Activated CD8-positive, alpha-beta memory T cell treated with anti-CD3 and anti-CD28 coated beads, Interleukin-2, amount 10 ng/mL, durations not matched to agents 7 days and 5 days (primary cell): Measurements from ENCODE around the gene DIPK1A. TPM values are rescaled to one million over a fixed set of nuclear protein-coding genes. Genes with fewer than 3 reads are reported as not detected.

ENCODE experiments used
- ATAC-seq: fragments of 150-1000 bp; cut with Tn5 transposase; one replicate; pipeline ENCODE4 v1.10.0; 2021; ENCODE audit warnings: moderate library complexity
- CTCF ChIA-PET: fragments of 350-600 bp; sonication (Branson Sonifier 250); formaldehyde crosslinking; loops from one replicate; lab custom pipeline; 2021; ENCODE audit warnings: antibody characterized with exemption; lab: Charles Lee
- DNase-seq: peaks from one replicate; pipeline ENCODE4 v3.0.0-alpha.2; 2020
- H3K27ac Mint-ChIP-seq: one replicate; pipeline ENCODE4 v1.8.0; 2021; ENCODE audit warnings: mild to moderate bottlenecking, mixed read lengths
- H3K27me3 Mint-ChIP-seq: one replicate; pipeline ENCODE4 v1.8.0; 2021; ENCODE audit warnings: mixed read lengths
- H3K36me3 Mint-ChIP-seq: one replicate; pipeline ENCODE4 v1.8.0; 2021; ENCODE audit warnings: mild to moderate bottlenecking, mixed read lengths
- H3K4me1 Mint-ChIP-seq: one replicate; pipeline ENCODE4 v1.8.0; 2021; ENCODE audit warnings: mixed read lengths
- H3K4me3 Mint-ChIP-seq: one replicate; pipeline ENCODE4 v1.8.0; 2021; ENCODE audit warnings: mild to moderate bottlenecking, moderate library complexity, mixed read lengths
- H3K9me3 Mint-ChIP-seq: one replicate; pipeline ENCODE4 v1.8.0; 2022; ENCODE audit warnings: low read depth, mixed read lengths
- total RNA-seq, 2 experiments: library from RNA; stranded (reverse); gene quantifications; one replicate each; pipeline ENCODE4 v1.2.3, GENCODE V29; 2021

DIPK1A gene
- total RNA-seq, 2 experiments from 2014 or later: 8.6 to 14.3 TPM

DNA sequence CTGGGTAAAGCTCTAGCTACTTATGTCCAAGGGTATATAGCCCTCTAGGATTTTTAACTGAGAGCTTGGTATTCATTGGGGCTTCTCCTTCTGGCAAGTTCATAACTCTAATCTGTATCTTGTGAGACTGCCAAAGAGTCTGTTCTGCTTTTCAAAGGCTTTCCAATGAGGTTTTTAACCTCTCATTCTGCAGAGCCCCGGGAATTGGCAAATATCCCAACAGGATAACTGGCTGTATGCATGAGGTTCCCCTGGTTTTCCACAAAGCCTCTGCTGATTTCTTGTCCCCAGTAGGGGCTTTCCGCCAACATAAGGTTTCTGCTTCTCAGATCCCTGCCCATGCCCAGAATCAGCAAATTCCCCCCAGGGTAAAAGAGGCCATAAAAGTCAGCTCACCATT is 88.5 kb downstream of the DIPK1A start:
- no peak for DNase-seq
- H3K9me3 Mint-ChIP-seq: no peaks in the 10 kb centered on the region
- no peaks in the 10 kb centered on the region for H3K27me3 Mint-ChIP-seq
- H3K4me3 Mint-ChIP-seq: no peak overlapping the region
- ATAC-seq: no peak
- CTCF ChIA-PET: no interaction called here
- peaks cover 23% of the 10 kb centered on the region for H3K36me3 Mint-ChIP-seq
- H3K27ac Mint-ChIP-seq: no peak overlapping the region
- peaks cover 9% of the 10 kb centered on the region for H3K4me1 Mint-ChIP-seq

DNA sequence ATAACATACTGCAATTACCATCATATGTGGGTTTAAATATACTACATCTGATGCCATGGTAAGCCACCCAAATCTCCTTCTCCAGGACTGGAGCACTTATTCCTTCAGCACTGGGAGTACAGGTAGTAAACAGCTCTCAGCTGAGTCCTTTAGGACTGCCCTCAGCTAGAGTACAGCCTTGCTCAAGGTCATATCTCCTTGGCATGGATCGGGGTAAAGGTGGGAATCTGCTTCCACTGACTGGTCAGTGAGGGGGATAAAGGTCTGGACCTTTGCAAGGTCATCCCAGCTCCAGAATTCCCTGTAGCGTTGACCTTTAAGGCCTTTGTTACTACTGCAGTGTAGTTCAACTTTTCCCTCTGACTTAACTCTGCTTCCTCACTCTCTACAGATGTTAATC is 90.7 kb downstream of the DIPK1A start:
- Mint-ChIP-seq H3K36me3 (peaks cover 23% of the 10 kb centered on the region), H3K9me3 (no peaks in the 10 kb centered on the region), H3K4me3 (no peak overlapping the region), H3K27ac (no peak overlapping the region), H3K4me1 (no peaks in the 10 kb centered on the region), H3K27me3 (no peaks in the 10 kb centered on the region)
- CTCF ChIA-PET: no interaction called here
- ATAC-seq (no peak), DNase-seq (no peak)

DNA sequence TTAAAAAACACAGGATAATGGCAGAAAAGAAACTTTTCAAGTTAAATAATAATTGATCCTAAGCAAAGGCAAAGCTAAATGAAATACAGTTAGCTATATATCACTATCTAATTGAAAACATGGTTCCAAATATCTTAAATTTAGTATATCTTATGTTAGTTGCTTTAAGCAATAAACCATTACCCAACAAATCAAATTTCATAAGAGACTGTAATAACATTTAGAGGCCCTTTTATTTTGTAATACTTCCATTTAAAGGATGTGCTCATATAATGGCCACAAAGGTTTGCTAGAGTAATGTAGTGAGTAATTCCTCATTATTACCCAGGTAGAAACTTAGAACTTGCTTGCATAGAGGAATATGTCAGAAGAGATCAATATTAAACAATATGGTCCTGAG is 97.1 kb downstream of the DIPK1A start:
- no peak overlapping the region for H3K27ac Mint-ChIP-seq
- H3K27me3 Mint-ChIP-seq: no peaks in the 10 kb centered on the region

DNA sequence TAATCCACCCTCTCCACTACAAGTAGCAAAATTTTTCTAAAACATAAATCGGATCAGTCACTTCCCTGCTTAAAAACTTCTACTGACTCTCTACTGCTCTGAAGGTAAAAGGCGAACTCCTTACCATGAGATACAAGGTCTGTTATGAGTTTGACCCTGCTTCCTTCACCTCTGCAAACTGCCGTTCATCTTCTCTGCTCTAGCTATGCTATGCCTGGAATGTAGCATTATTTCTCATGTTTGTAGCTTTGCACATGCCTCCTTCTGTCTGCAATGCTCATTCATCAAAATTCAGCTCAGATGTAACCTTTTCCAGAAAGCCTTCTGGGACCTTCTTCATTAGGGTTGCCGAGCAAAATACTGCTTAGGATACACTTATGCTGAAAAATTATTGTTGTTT is 98.7 kb downstream of the DIPK1A start:
- no peak for DNase-seq
- CTCF ChIA-PET: interaction anchor here (1.7 to 3.6 kb wide), 3 partner anchors 12 to 131 kb away, joined by 4 to 22 read pairs (median 11); partner anchors contain the start of gene DIPK1A
- no peak overlapping the region for H3K4me3 Mint-ChIP-seq
- H3K36me3 Mint-ChIP-seq: no peaks in the 10 kb centered on the region
- ATAC-seq: no peak
- peaks cover 11% of the 10 kb centered on the region for H3K4me1 Mint-ChIP-seq
- no peaks in the 10 kb centered on the region for H3K9me3 Mint-ChIP-seq
- no peak overlapping the region for H3K27ac Mint-ChIP-seq
- no peaks in the 10 kb centered on the region for H3K27me3 Mint-ChIP-seq

More for the DNA sequence above, 97.1 kb downstream of the DIPK1A start:
- DNase-seq (no peak), ATAC-seq (no peak)
- Mint-ChIP-seq H3K4me1 (peaks cover 2% of the 10 kb centered on the region), H3K36me3 (no peaks in the 10 kb centered on the region), H3K9me3 (no peaks in the 10 kb centered on the region), H3K4me3 (no peak overlapping the region)
- CTCF ChIA-PET: interaction anchor here (0.6 to 3.6 kb wide), 4 partner anchors 11 to 130 kb away, joined by 3 to 22 read pairs (median 8); partner anchors contain the start of gene DIPK1A

DNA sequence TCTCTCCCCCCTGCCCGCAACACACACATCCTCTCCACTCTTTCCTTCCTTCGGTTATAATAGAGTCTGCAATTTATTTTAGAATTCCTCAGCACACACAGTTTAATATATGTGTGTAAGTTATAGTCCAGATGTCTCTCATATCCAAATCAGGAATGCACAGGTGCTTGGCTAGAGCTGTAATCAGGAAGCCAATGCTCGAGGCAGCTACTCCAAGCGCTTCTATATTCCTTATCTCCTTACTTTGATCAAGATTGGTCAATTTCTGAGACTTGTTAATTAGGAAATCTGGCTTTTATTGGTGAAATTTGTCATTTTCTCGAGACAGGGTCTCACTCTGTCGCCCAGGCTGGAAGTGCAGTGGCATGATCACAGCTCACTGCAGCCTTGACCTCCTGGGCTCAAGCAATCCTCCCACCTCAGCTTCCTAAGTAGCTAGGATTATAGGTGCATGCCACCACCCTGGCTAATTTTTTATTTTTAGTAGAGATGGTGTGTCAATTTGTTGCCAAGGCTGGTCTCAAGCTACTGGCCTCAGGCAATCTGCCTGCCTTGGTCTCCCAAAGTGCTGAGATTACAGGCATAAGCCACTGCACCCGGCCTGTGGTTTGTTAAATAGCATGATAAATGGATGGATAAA is 101.7 kb downstream of the DIPK1A start:
- CTCF ChIA-PET: interaction anchor here (0.6 to 8.9 kb wide), 30 partner anchors 9 to 487 kb away, joined by 3 to 160 read pairs (median 5); partner anchors contain the start of genes DIPK1A and RPL5
- Mint-ChIP-seq H3K27ac (peak overlapping the region; percentile 10), H3K4me1 (peaks cover 14% of the 10 kb centered on the region), H3K36me3 (peaks cover under 1% of the 10 kb centered on the region), H3K27me3 (no peaks in the 10 kb centered on the region), H3K4me3 (peak overlapping the region; percentile 23), H3K9me3 (no peaks in the 10 kb centered on the region)
- DNase-seq: no peak
- peak; percentile 6 for ATAC-seq

DNA sequence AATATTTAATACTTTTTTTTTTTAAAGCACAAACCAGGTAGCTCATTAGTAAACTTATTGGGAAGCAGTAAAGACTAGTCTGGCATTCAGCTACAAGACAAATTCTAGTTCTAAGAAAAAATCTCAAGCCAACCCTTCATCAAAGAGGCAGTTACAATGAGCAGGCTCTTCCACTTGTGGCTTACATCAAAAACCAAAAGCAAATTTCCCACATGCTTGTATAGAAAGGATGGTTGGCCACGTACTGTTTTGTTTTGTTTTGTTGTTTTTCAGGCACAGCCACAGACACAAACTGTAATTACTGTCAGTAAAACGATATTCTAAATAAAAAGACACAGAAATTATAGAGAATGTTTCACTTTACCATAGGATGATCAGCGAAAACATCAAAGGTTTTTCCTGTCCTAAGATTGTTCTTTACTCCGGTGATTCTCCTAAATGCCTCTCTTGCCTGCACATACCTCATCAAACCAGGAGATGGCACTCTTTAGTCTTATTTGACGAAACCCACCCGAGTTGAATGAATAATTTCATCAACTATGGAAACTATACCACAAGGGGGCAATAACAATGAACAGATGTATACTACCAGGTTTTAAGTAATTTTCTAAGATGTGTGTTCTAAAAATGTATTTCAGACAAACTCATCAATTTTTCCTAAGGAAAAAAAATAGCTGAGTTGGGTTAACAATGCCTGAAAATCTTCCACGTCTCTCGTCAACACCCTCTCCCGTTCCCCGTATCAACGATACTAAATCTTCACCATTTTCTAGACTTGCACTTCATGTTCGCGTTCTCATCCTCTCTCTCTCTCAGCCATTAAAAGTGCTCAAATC is 102.5 kb downstream of the DIPK1A start:
- H3K36me3 Mint-ChIP-seq: peaks cover 1% of the 10 kb centered on the region
- peaks cover 17% of the 10 kb centered on the region for H3K4me1 Mint-ChIP-seq
- peak overlapping the region; percentile 23 for H3K4me3 Mint-ChIP-seq
- peak; percentile 89 for ATAC-seq
- no peaks in the 10 kb centered on the region for H3K27me3 Mint-ChIP-seq
- H3K27ac Mint-ChIP-seq: peak overlapping the region; percentile 10
- CTCF ChIA-PET: interaction anchor here (0.6 to 8.9 kb wide), 36 partner anchors 10 to 488 kb away, joined by 3 to 160 read pairs (median 5); partner anchors contain the start of genes DIPK1A and RPL5
- H3K9me3 Mint-ChIP-seq: no peaks in the 10 kb centered on the region
- peak; percentile 72 for DNase-seq

DNA sequence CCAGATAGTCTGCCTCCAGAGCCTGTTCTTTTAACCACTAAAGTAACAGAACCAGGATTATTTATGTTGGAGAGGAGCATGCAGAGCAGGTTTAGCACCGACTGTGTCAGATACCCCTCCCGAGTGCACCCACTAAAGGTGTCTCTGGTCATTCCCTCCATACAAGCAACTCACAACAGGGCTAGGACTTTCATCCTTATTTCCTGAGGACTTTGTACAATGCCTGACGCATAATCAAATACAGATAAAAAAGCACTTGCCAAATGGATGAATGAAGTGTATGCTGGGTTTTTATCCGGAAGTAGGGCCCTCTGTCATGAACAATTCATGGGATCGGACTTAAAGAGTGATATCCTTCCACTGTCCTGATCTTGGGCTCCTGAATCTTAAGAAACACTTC is 103.4 kb downstream of the DIPK1A start:
- ATAC-seq: no peak
- H3K36me3 Mint-ChIP-seq: peaks cover 1% of the 10 kb centered on the region
- DNase-seq: no peak
- H3K27ac Mint-ChIP-seq: no peak overlapping the region
- no peaks in the 10 kb centered on the region for H3K27me3 Mint-ChIP-seq
- CTCF ChIA-PET: interaction anchor here (0.7 to 8.9 kb wide), 21 partner anchors 9 to 167 kb away, joined by 3 to 160 read pairs (median 8); partner anchors contain the start of genes DIPK1A and RPL5
- no peaks in the 10 kb centered on the region for H3K9me3 Mint-ChIP-seq
- peaks cover 17% of the 10 kb centered on the region for H3K4me1 Mint-ChIP-seq
- no peak overlapping the region for H3K4me3 Mint-ChIP-seq

DNA sequence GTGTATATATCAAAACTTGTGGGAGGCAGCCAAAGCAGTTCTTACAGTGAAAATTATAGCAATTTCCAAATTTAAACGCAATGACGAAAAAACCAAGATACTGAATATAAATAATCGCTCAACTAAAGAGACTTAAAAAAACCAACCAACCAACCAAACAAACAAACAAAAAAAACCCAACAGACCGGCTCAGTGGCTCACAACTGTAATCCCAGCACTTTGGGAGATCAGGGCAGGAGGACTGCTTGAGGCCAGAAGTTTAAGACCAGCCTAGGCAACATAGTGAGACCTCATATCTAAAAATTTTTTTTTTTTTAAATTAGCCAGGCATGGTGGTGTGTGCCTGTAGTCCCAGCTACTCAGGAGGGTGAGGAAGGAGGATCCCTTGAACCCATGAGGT is 106.0 kb downstream of the DIPK1A start:
- CTCF ChIA-PET: interaction anchor here (1.4 to 8.9 kb wide), 6 partner anchors 23 to 139 kb away, joined by 7 to 160 read pairs (median 12); partner anchors contain the start of genes DIPK1A and RPL5
- Mint-ChIP-seq H3K4me3 (no peak overlapping the region), H3K9me3 (no peaks in the 10 kb centered on the region), H3K27ac (no peak overlapping the region), H3K36me3 (peaks cover 1% of the 10 kb centered on the region), H3K27me3 (no peaks in the 10 kb centered on the region), H3K4me1 (peaks cover 17% of the 10 kb centered on the region)
- DNase-seq (no peak), ATAC-seq (no peak)

DNA sequence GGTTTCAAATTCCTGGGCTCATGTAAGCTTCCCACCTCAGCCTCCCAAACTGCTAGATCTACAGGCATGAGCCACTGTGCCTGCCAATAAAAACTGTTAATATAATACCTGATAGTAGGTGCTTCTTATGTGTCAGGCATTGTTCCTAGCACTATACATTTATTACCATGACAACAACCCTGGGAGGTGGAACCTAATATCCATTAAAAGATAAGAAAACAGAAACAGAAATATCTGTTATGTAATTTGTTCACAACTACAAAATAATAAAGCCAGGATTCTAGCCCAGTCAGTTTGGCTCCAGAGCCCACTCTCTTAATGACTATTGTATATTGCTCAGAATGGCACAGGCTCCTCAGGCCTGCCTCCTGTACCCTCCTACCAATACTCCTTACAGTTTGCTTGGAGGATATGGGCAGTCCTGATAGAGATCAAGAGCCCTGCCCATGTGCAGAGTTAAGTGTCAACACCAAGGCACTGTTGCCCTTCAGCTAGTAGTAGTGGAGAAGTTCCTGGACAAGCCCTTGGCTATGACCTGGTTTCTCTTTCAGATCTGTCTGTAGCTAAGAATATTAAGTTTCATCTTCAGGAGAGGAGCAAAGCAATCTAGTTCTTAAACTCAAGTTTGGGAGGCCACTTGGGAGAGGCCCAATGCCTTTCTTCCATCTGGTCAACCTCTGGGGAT is 107.0 kb downstream of the DIPK1A start:
- Mint-ChIP-seq H3K27me3 (no peaks in the 10 kb centered on the region), H3K36me3 (peaks cover 5% of the 10 kb centered on the region), H3K4me3 (no peak overlapping the region), H3K9me3 (no peaks in the 10 kb centered on the region), H3K4me1 (peaks cover 16% of the 10 kb centered on the region), H3K27ac (no peak overlapping the region)
- CTCF ChIA-PET: interaction anchor here (1.4 to 8.9 kb wide), 6 partner anchors 12 to 140 kb away, joined by 7 to 160 read pairs (median 10); partner anchors contain the start of genes DIPK1A and RPL5
- ATAC-seq: no peak
- no peak for DNase-seq

DNA sequence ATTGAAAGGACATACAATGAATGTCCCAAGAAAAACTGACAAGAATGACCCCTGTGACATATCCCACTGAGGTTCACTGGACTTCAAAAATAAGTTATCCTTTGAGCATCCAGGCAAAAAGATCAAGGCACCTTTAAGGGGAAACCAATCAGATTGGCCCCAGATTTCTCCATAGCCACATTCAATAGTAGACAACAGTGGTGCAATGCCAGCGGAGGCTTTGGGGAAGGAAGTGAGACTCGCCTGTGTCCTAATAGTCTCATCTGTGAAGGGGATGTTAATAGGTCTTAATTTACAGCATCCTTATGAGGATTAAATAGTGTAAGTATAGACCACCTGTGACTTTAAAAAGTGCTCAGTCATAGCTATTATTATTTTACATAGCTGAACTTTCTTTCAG is 108.0 kb downstream of the DIPK1A start:
- no peaks in the 10 kb centered on the region for H3K27me3 Mint-ChIP-seq
- H3K36me3 Mint-ChIP-seq: peaks cover 5% of the 10 kb centered on the region
- peaks cover 8% of the 10 kb centered on the region for H3K4me1 Mint-ChIP-seq
- CTCF ChIA-PET: interaction anchor here (1.9 to 8.9 kb wide), 5 partner anchors 11 to 141 kb away, joined by 8 to 160 read pairs (median 11); partner anchors contain the start of genes DIPK1A and RPL5
- H3K9me3 Mint-ChIP-seq: no peaks in the 10 kb centered on the region
- DNase-seq (no peak), ATAC-seq (no peak)
- H3K27ac Mint-ChIP-seq: no peak overlapping the region
- no peak overlapping the region for H3K4me3 Mint-ChIP-seq

DNA sequence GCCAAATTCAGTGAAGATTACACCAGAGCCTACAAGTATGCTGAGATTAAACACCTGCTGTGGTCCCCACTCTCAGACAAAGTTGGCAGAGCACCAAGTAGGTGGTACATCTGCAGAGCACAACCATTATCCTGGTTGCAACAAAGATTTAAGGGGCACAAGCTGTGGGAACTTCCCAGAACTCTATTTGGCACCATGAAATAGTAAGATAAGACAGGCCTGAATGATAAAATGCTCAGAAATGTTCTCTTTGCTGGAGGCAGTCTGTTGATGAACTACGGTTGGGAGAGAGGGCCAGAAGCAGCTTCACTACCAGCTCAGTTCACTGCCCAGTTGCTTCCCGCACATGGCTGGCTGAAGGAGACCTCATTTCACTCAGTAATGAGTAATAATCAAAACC is 109.5 kb downstream of the DIPK1A start:
- no peak for DNase-seq
- CTCF ChIA-PET: interaction anchor here (2.8 kb wide), 1 partner anchor 142 kb away, joined by 11 read pairs; no protein-coding TSS in a partner anchor
- peaks cover 6% of the 10 kb centered on the region for H3K4me1 Mint-ChIP-seq
- no peaks in the 10 kb centered on the region for H3K27me3 Mint-ChIP-seq
- H3K27ac Mint-ChIP-seq: no peak overlapping the region
- no peak overlapping the region for H3K4me3 Mint-ChIP-seq
- no peaks in the 10 kb centered on the region for H3K9me3 Mint-ChIP-seq
- H3K36me3 Mint-ChIP-seq: peaks cover 5% of the 10 kb centered on the region
- no peak for ATAC-seq

DNA sequence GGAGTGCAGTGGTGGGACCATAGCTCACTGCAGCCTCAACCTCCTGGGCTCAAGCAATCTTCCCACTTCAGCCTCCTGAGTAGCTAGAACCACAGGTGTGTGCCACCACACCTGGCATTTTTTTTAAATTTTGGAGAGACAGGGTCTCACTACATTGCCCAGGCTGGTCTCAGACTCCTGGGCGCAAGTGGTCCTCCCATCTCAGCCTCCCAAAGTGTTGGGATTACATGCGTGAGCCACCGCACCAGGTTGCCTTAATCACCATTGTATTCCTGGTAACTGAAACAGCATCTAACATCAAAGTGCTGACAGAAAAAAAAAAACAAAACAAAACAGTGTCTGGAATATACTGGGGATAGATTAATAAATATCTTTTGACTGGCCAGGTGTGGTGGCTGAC is 111.2 kb downstream of the DIPK1A start:
- Mint-ChIP-seq H3K27me3 (no peaks in the 10 kb centered on the region), H3K4me1 (peaks cover 6% of the 10 kb centered on the region), H3K9me3 (no peaks in the 10 kb centered on the region), H3K4me3 (no peak overlapping the region), H3K27ac (no peak overlapping the region), H3K36me3 (peaks cover 6% of the 10 kb centered on the region)
- DNase-seq (no peak), ATAC-seq (no peak)
- CTCF ChIA-PET: interaction anchor here (0.9 to 2.0 kb wide), 3 partner anchors 19 to 112 kb away, joined by 5 to 6 read pairs (median 5); no protein-coding TSS in a partner anchor
